Stimulated activated memory B cell treated with anti-CD40 and anti-IgM and Interleukin-4, amounts not matched to agents 10 μg/mL and 1 μg/mL and 100 μg/mL, for 72 hours (primary cell): ENCODE measurements around the gene CD7.
A peak's percentile ranks its signal among the peaks of the same experiment; 100 is the strongest.
"Not testable (repeated sequence)": the region's sequence is repeated elsewhere in the genome, so short reads cannot be mapped to it uniquely, and the experiment has no call there.

ENCODE experiments used
- ATAC-seq: fragments of 150-1000 bp; cut with Tn5 transposase; 2 replicates; pipeline ENCODE4 v1.10.0; 2021
- H3K27ac Mint-ChIP-seq: one replicate; pipeline ENCODE4 v1.8.0; 2022; ENCODE audit warnings: mild to moderate bottlenecking, mixed read lengths
- H3K27me3 Mint-ChIP-seq: one replicate; pipeline ENCODE4 v1.8.0; 2022; ENCODE audit warnings: mixed read lengths
- H3K36me3 Mint-ChIP-seq: one replicate; pipeline ENCODE4 v1.8.0; 2022; ENCODE audit warnings: mixed read lengths
- H3K4me1 Mint-ChIP-seq: one replicate; pipeline ENCODE4 v1.8.0; 2022; ENCODE audit warnings: mixed read lengths
- H3K4me3 Mint-ChIP-seq: one replicate; pipeline ENCODE4 v1.8.0; 2022; ENCODE audit warnings: mild to moderate bottlenecking, moderate library complexity, mixed read lengths
- H3K9me3 Mint-ChIP-seq: one replicate; pipeline ENCODE4 v1.8.0; 2022; ENCODE audit warnings: mixed read lengths

Gene CD7

DNA sequence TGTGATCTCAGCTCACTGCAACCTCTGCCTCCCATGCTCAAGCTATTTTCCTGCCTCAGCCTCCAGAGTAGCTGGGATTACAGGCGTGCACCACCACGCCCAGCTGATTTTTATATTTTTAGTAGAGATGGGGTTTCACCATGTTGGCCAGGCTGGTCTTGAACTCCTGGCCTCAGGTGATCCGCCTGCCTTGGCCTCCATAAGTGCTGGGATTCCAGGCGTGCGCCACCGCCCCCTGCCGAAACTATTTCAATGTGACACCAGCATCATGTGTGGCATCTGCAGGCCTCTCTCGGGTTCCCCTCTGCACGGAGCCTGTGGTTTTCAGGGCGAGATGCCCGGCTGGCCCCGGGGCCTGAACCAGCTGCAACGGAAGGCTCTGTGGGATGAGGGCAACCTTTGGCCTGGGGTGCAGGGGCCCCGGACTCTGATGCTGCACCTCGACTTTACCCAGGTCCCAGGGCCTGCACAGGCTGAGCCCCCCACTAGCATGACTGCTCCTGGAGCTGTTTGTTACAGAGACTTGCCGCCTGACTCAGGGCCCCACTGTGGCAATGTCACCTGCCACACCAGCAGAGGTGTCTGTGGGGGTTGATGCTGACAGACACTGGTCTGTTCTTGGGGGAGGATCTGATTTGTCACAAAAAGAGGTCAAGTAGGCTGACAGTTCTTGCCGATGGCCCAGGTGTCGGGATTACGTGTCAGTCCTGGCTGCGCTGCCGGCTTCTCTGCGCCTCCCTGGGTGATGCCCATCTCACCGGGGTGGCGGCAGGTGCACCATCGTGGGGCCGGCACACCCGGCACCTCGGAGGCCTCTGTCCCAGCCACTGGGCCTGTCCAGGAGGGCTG lies 33.0 kb upstream of the CD7 start:
- Mint-ChIP-seq H3K27ac (no peak overlapping the region), H3K9me3 (no peaks in the 10 kb centered on the region), H3K4me1 (peaks cover 18% of the 10 kb centered on the region), H3K36me3 (no peaks in the 10 kb centered on the region), H3K27me3 (peaks cover 79% of the 10 kb centered on the region), H3K4me3 (no peak overlapping the region)
- peak; percentile 55 for ATAC-seq

DNA sequence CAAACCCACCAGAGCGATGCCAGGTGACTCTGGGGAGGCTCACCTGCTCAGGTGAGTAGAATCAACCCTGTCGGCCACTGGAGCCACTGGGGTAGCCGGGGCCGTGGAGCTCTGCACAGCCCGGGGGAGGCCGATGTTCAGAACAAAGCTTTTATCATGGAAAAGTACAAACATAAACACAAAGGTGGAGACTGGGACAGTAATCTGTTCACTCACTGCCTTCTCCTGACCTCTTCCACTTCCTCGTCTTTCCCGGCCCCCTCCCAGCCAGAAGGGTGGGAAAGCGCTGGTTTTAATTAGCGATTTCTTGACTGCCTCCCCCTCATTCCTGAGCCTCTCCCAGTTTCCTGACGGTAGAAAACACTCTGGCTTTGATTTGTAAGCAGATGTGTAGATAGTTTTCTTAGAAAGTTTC lies 31.9 kb upstream of the CD7 start:
- H3K4me3 Mint-ChIP-seq = no peak overlapping the region
- no peaks in the 10 kb centered on the region for H3K36me3 Mint-ChIP-seq
- no peak for ATAC-seq
- no peaks in the 10 kb centered on the region for H3K9me3 Mint-ChIP-seq
- no peak overlapping the region for H3K27ac Mint-ChIP-seq
- H3K4me1 Mint-ChIP-seq = peaks cover 18% of the 10 kb centered on the region
- peaks cover 68% of the 10 kb centered on the region for H3K27me3 Mint-ChIP-seq

DNA sequence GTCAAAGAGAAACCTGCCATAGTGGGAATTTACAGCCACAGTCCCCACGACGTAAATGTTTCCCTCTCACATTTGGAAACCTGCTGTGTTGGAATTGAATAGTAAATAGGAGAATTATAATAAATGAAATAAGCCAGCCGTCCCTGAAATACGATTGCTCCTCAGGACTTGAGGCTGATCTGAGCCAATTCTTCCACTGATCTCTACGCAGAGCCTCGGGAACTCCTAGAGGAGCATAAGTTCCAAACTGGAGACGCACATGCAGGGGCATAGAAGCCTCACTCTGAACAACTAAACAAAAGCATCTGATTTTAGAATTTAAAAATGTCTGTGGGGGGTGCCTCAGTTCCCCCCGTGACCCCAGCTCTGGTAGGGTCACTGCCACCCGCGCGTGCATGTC lies 31.5 kb upstream of the CD7 start:
- Mint-ChIP-seq H3K27me3 (peaks cover 65% of the 10 kb centered on the region), H3K4me1 (peaks cover 18% of the 10 kb centered on the region), H3K9me3 (no peaks in the 10 kb centered on the region), H3K36me3 (no peaks in the 10 kb centered on the region), H3K4me3 (no peak overlapping the region), H3K27ac (no peak overlapping the region)
- ATAC-seq = no peak

DNA sequence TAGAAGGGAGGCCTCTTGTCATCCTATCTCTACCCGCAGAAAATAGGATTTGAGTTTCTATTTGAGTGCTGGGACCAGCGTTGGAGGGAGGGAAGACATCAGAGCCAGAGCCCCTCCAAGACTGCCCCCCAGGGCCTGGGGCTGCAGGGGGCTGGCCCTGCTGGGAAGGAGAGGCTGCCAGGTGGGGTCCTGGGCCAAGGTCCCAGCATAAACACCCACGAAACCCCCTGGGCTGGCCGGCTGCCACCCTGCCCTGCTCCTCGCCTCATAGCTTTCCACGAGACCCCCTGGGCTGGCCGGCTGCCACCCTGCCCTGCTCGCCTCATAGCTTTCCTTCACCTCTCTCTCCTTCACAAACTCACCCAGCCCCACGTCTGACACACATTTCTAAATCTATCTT lies 31.0 kb upstream of the CD7 start:
- Mint-ChIP-seq H3K9me3 (no peaks in the 10 kb centered on the region), H3K27ac (no peak overlapping the region), H3K36me3 (no peaks in the 10 kb centered on the region), H3K27me3 (peaks cover 65% of the 10 kb centered on the region), H3K4me3 (no peak overlapping the region), H3K4me1 (peaks cover 18% of the 10 kb centered on the region)
- no peak for ATAC-seq

GRCh38 chr17:82347994-82348393 lies 30.6 kb upstream of the CD7 start:
- Mint-ChIP-seq H3K27me3 (peaks cover 65% of the 10 kb centered on the region), H3K4me1 (peaks cover 18% of the 10 kb centered on the region)
- H3K4me3 Mint-ChIP-seq, H3K36me3 Mint-ChIP-seq, H3K27ac Mint-ChIP-seq, ATAC-seq, H3K9me3 Mint-ChIP-seq: not testable (repeated sequence)

DNA sequence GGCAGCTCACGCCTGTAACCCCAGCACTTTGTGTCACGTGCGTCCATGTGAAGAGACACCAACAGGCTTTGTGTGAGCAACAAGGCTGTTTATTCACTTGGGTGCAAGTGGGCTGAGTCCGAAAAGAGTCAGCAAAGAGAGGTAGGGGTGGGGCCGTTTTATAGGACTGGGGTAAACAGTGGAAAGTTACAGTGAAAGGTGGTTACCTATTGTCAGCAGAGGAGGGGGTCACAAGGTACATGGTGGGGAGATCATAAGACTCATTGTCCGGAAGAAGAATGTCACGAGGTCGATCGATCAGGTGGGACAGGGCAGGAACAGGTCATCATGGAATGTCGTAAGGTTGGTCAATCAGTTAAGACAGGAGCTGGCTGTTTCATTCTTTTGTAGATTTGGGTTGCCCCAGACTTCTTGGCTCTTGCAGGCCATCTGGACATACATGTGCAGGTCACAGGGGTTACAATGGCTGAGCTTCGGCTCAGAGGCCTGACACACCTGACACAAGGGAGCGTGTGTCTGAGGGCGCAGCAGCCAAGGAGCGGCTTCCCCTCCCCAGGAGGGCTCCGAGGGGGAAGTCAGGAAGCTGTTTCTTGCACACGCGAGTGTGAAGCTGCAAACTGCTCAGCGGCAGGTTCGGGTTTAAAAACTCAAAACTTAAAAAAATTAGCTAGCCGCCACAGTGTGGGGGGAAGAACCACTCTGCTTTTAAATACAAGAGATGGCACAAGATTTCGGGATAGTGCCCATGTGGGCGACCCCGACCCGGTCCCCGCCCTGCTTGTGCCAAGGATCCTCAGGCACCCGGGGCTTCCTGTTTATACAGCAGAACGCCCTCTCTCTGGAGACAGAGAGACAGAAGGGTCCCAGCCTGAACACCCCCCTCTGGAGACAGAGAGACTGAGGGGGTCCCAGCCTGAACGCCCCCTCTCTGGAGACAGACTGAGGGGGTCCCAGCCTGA lies 29.2 kb upstream of the CD7 start:
- Mint-ChIP-seq H3K36me3 (no peaks in the 10 kb centered on the region), H3K27ac (no peak overlapping the region), H3K27me3 (peaks cover 69% of the 10 kb centered on the region), H3K9me3 (no peaks in the 10 kb centered on the region), H3K4me1 (peaks cover 10% of the 10 kb centered on the region), H3K4me3 (no peak overlapping the region)
- no peak for ATAC-seq

GRCh38 chr17:82345151-82345976 lies 28.0 kb upstream of the CD7 start:
- H3K27ac Mint-ChIP-seq = no peak overlapping the region
- H3K27me3 Mint-ChIP-seq = peaks cover 58% of the 10 kb centered on the region
- H3K9me3 Mint-ChIP-seq = no peaks in the 10 kb centered on the region
- peaks cover 3% of the 10 kb centered on the region for H3K4me1 Mint-ChIP-seq
- H3K4me3 Mint-ChIP-seq = no peak overlapping the region
- no peak for ATAC-seq
- no peaks in the 10 kb centered on the region for H3K36me3 Mint-ChIP-seq

DNA sequence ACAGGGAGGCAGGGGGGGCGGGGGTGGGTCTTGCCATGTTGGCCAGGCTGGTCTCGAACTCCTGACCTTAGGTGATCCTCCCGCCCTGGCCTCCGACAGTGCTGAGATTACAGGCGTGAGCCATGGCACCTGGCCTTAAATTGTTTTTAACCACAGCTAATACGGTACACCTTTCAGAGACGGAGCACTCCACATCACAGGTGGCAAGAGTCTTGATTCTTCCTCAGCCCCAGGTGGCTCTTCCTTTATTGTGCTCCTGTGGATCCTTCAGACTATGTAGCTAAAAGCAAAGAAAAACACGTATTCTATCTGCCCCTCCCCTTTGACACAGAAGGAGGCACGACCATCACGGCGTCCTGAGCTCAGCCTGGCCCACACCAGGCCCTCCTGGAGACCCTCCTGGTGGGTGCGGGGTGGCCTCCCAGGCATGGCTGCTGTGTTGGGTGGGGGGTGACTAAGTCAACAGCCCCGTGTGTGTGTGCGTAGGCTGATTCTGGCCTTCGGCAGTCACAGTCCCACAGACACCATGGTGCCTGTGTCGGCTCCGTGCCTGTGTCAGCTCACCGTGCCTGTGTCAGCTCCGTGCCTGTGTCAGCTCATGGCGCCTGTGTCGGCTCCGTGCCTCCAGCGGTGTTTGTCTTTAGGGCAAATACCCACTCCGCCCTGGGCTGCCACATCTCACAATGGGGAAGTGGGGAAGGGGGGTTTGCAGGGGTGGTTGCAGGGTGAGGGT lies 26.9 kb upstream of the CD7 start:
- Mint-ChIP-seq H3K27me3 (peaks cover 48% of the 10 kb centered on the region), H3K4me3 (no peak overlapping the region)
- no peak for ATAC-seq

DNA sequence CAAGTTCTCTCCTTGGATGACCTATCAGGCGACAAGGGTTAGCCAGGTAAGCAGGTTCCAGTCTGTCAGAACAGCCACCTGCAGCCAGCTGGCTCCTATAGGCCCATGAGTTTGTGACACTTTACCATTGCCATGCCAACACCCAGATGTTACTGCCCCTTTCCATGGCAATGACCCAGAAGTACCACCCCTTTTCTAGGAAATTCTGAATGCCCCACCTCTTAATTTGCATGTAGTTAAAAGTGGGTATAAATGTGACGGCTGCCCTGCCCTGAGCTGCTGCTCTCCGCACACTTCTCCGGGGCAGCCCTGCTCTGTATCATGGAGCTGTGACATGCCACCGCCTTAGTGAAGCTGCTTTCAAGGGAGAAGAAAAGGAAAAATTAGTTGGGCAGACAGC lies 26.2 kb upstream of the CD7 start:
- Mint-ChIP-seq H3K36me3 (no peaks in the 10 kb centered on the region), H3K4me1 (no peaks in the 10 kb centered on the region), H3K27ac (no peak overlapping the region), H3K4me3 (no peak overlapping the region), H3K9me3 (no peaks in the 10 kb centered on the region), H3K27me3 (peaks cover 40% of the 10 kb centered on the region)
- ATAC-seq = no peak

More for the DNA sequence above, 26.9 kb upstream of the CD7 start:
- H3K9me3 Mint-ChIP-seq = no peaks in the 10 kb centered on the region
- no peaks in the 10 kb centered on the region for H3K36me3 Mint-ChIP-seq
- H3K27ac Mint-ChIP-seq = no peak overlapping the region
- no peaks in the 10 kb centered on the region for H3K4me1 Mint-ChIP-seq

- H3K27ac Mint-ChIP-seq = no peak overlapping the region
- H3K36me3 Mint-ChIP-seq = no peaks in the 10 kb centered on the region
- H3K4me3 Mint-ChIP-seq = no peak overlapping the region
- peaks cover 35% of the 10 kb centered on the region for H3K27me3 Mint-ChIP-seq
- peak; percentile 36 for ATAC-seq
- no peaks in the 10 kb centered on the region for H3K9me3 Mint-ChIP-seq
- no peaks in the 10 kb centered on the region for H3K4me1 Mint-ChIP-seq
Observed at GRCh38 chr17:82342361-82343079, 25.1 kb upstream of the CD7 start.

- Mint-ChIP-seq H3K27me3 (peaks cover 29% of the 10 kb centered on the region), H3K36me3 (no peaks in the 10 kb centered on the region), H3K9me3 (no peaks in the 10 kb centered on the region), H3K4me3 (no peak overlapping the region), H3K4me1 (peaks cover 13% of the 10 kb centered on the region), H3K27ac (no peak overlapping the region)
- ATAC-seq = peak; percentile 40
Observed at GRCh38 chr17:82339634-82340580, 22.5 kb upstream of the CD7 start.

DNA sequence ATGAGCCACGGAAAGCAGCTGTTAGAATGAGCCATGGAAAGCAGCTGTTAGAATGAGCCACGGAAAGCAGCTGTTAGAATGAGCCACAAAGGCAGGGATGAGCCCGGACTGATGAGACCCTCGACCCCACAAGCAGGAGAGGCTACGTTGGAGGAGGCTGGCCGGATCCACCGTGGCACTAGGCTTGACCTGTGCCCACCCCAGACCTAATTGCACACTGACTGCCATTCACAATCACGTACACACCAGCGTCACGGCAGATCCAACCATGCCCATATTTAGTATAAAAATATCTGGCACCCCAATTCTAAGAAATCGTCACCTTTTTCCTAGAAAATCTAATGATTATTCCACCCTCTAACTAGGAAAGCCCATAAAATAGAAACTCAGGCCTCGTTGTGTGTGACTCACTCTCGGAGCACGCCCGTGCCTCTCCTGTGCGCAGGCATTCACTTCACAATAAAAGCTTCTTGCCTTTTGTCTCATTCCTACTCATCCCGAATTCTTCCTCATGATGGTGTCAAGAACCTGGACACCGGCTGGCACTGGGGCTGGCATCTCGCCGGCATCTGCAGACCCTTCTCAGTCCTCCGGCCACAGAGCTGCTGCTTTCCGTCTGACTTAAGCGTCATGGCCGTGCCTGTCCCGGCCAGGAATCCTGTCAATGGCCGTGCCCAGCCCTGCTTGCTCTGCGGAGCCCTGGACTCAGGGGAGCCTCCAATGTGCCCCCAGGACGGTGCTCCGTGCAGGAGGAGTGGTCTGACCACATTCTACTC lies 21.6 kb upstream of the CD7 start:
- H3K9me3 Mint-ChIP-seq = no peaks in the 10 kb centered on the region
- no peaks in the 10 kb centered on the region for H3K36me3 Mint-ChIP-seq
- no peak for ATAC-seq
- H3K4me1 Mint-ChIP-seq = peaks cover 21% of the 10 kb centered on the region
- no peak overlapping the region for H3K4me3 Mint-ChIP-seq
- peaks cover 33% of the 10 kb centered on the region for H3K27me3 Mint-ChIP-seq
- no peak overlapping the region for H3K27ac Mint-ChIP-seq
